MCF 10A (cell line): Measurements from ENCODE around the gene EEF1E1. TPM values are rescaled to one million over a fixed set of nuclear protein-coding genes. Genes with fewer than 3 reads are reported as not detected.
A peak's percentile ranks its signal among the peaks of the same experiment; 100 is the strongest.

ENCODE experiments used
- BruUV-seq: library from RNA; stranded (reverse); fragments of 400-500 nt; replicated peaks from 2 replicates; lab custom pipeline; 2021; lab: Mats Ljungman, UMichigan
- CTCF ChIA-PET: fragments of 300-600 bp; sonication (Branson Sonifier 250); formaldehyde crosslinking; extraction: SDS; loops from one replicate; lab custom pipeline; 2021; ENCODE audit warnings: antibody characterized with exemption, inconsistent platforms; lab: Yijun Ruan, JAX
- POLR2A ChIA-PET: fragments of 300-600, 350-650 bp; sonication (Branson Sonifier 250); formaldehyde crosslinking; extraction: SDS; loops from one replicate; lab custom pipeline; 2020; ENCODE audit warnings: antibody characterized with exemption, inconsistent platforms; lab: Yijun Ruan, JAX
- DNase-seq: peaks from one replicate; pipeline ENCODE4 v3.0.0-alpha.2; 2018; ENCODE audit not compliant: unreplicated experiment
- H3K27ac Mint-ChIP-seq: one replicate; pipeline ENCODE4 v1.8.0; 2022; ENCODE audit warnings: mild to moderate bottlenecking, low read depth, mixed read lengths; ENCODE audit not compliant: unreplicated experiment
- H3K27me3 Mint-ChIP-seq: one replicate; pipeline ENCODE4 v1.8.0; 2022; ENCODE audit warnings: mixed read lengths; ENCODE audit not compliant: insufficient read depth, unreplicated experiment
- H3K36me3 Mint-ChIP-seq: one replicate; pipeline ENCODE4 v1.8.0; 2022; ENCODE audit warnings: mild to moderate bottlenecking, moderate library complexity, mixed read lengths; ENCODE audit not compliant: insufficient read depth, unreplicated experiment
- H3K4me1 Mint-ChIP-seq: one replicate; pipeline ENCODE4 v1.8.0; 2022; ENCODE audit warnings: mixed read lengths; ENCODE audit not compliant: insufficient read depth, unreplicated experiment
- H3K4me3 Mint-ChIP-seq: one replicate; pipeline ENCODE4 v1.8.0; 2022; ENCODE audit warnings: mild to moderate bottlenecking, moderate library complexity, mixed read lengths; ENCODE audit not compliant: unreplicated experiment
- H3K9me3 Mint-ChIP-seq: one replicate; pipeline ENCODE4 v1.8.0; 2022; ENCODE audit warnings: mixed read lengths; ENCODE audit not compliant: unreplicated experiment
- CTCF ChIP-seq: fragments of 200-600 bp; IDR thresholded peaks from one replicate; pipeline ENCODE4 v1.8.0; 2022; ENCODE audit warnings: antibody characterized with exemption, mild to moderate bottlenecking; ENCODE audit not compliant: unreplicated experiment
- intact Hi-C: fragments of 100-400 bp; cut with micrococcal nuclease; formaldehyde crosslinking; loops from 2 replicates; pipeline ENCODE4 v1.14.1; 2022
- total RNA-seq: library from RNA; stranded (reverse); gene quantifications from 2 replicates; pipeline ENCODE4 v1.2.3, GENCODE V29; 2022

The EEF1E1 gene
- total RNA-seq, 1 experiment from 2014 or later, result 56.7 TPM

GRCh38 chr6:8139451-8139850, 37.1 kb upstream of the EEF1E1 start:
- H3K27ac Mint-ChIP-seq, result peak overlapping the region; percentile 28
- ChIA-PET POLR2A (no interaction called here), CTCF (interaction anchor here (0.6 to 2.3 kb wide), 4 partner anchors 8 to 1505 kb away, joined by 4 to 13 read pairs (median 6); no protein-coding TSS in a partner anchor)
- no peaks in the 10 kb centered on the region for H3K36me3 Mint-ChIP-seq
- H3K4me3 Mint-ChIP-seq, result no peak overlapping the region
- no peak for TF ChIP-seq CTCF
- no peak for DNase-seq
- intact Hi-C loops, result loop anchor here (10.0 kb wide), 1 partner anchor 395 kb away; no protein-coding TSS in a partner anchor
- H3K4me1 Mint-ChIP-seq, result no peaks in the 10 kb centered on the region
- no peaks in the 10 kb centered on the region for H3K9me3 Mint-ChIP-seq
- BruUV-seq, result no TSS peak
- no peaks in the 10 kb centered on the region for H3K27me3 Mint-ChIP-seq

GRCh38 chr6:8137529-8137939, 35.2 kb upstream of the EEF1E1 start:
- intact Hi-C loops, result loop anchor here (10.0 kb wide), 1 partner anchor 397 kb away; no protein-coding TSS in a partner anchor
- no peaks in the 10 kb centered on the region for H3K27me3 Mint-ChIP-seq
- no peaks in the 10 kb centered on the region for H3K36me3 Mint-ChIP-seq
- TF ChIP-seq CTCF, result no peak
- no peaks in the 10 kb centered on the region for H3K9me3 Mint-ChIP-seq
- BruUV-seq, result no TSS peak
- no peak overlapping the region for H3K4me3 Mint-ChIP-seq
- no peak overlapping the region for H3K27ac Mint-ChIP-seq
- ChIA-PET POLR2A (no interaction called here), CTCF (interaction anchor here (0.7 kb wide), 1 partner anchor 82 kb away, joined by 7 read pairs; no protein-coding TSS in a partner anchor)
- no peaks in the 10 kb centered on the region for H3K4me1 Mint-ChIP-seq
- DNase-seq, result no peak

- no peaks in the 10 kb centered on the region for H3K9me3 Mint-ChIP-seq
- peaks cover 13% of the 10 kb centered on the region for H3K4me1 Mint-ChIP-seq
- H3K36me3 Mint-ChIP-seq, result no peaks in the 10 kb centered on the region
- ChIA-PET CTCF (interaction anchor here (0.6 to 10.9 kb wide), 2 partner anchors 71 to 88 kb away, joined by 3 to 321 read pairs; no protein-coding TSS in a partner anchor), POLR2A (interaction anchor here (1.0 to 1.3 kb wide), 2 partner anchors 84 to 90 kb away, joined by 3 to 4 read pairs; no protein-coding TSS in a partner anchor)
- no peak overlapping the region for H3K27ac Mint-ChIP-seq
- intact Hi-C loops, result loop anchor here (10.0 kb wide), 1 partner anchor 400 kb away; no protein-coding TSS in a partner anchor
- no TSS peak for BruUV-seq
- TF ChIP-seq CTCF, result no peak
- no peak overlapping the region for H3K4me3 Mint-ChIP-seq
- H3K27me3 Mint-ChIP-seq, result no peaks in the 10 kb centered on the region
- DNase-seq, result no peak
Measured at GRCh38 chr6:8135276-8135675, 32.9 kb upstream of the EEF1E1 start.

- Mint-ChIP-seq H3K4me1 (peaks cover 20% of the 10 kb centered on the region), H3K9me3 (no peaks in the 10 kb centered on the region), H3K27me3 (no peaks in the 10 kb centered on the region), H3K27ac (no peak overlapping the region), H3K4me3 (no peak overlapping the region), H3K36me3 (no peaks in the 10 kb centered on the region)
- TF ChIP-seq CTCF, result no peak
- POLR2A ChIA-PET, result interaction anchor here (2.5 kb wide), 1 partner anchor 87 kb away, joined by 15 read pairs; no protein-coding TSS in a partner anchor
- intact Hi-C loops, result loop anchor here (10.0 kb wide), 1 partner anchor 403 kb away; no protein-coding TSS in a partner anchor
- CTCF ChIA-PET, result interaction anchor here (0.6 to 10.9 kb wide), 17 partner anchors 7 to 1023 kb away, joined by 3 to 321 read pairs (median 4); no protein-coding TSS in a partner anchor
- no TSS peak for BruUV-seq
- no peak for DNase-seq
Measured at GRCh38 chr6:8132130-8132529, 29.8 kb upstream of the EEF1E1 start.
